Colonic mucosa (tissue), 4 donors: ENCODE data around the gene GNPAT. TPM values are rescaled to one million over a fixed set of nuclear protein-coding genes. Genes with fewer than 3 reads are reported as not detected.

Experiments
- DNase-seq: peaks from one replicate; pipeline ENCODE4 v3.0.0-alpha.2; 2020
- H3K27ac ChIP-seq: fragments of 200-600 bp; one replicate; pipeline ENCODE4 v1.8.0; 2021
- H3K27me3 ChIP-seq: fragments of 200-600 bp; one replicate; pipeline ENCODE4 v1.8.0; 2021
- H3K36me3 ChIP-seq: fragments of 200-600 bp; one replicate; pipeline ENCODE4 v1.8.0; 2021
- H3K4me1 ChIP-seq: fragments of 200-600 bp; one replicate; pipeline ENCODE4 v1.8.0; 2021; ENCODE audit warnings: mild to moderate bottlenecking
- H3K4me3 ChIP-seq: fragments of 200-600 bp; one replicate; pipeline ENCODE4 v1.8.0; 2021
- H3K9ac ChIP-seq, 2 donors: one replicate each; pipeline ENCODE4 v1.7.0; 2013; ENCODE audit warnings: control low read depth in 2 of 2, low read depth in 2 of 2, low read length in 2 of 2
- H3K9me3 ChIP-seq: fragments of 200-600 bp; one replicate; pipeline ENCODE4 v1.8.0; 2021
- intact Hi-C: fragments of 100-400 bp; cut with DNase I; formaldehyde crosslinking; loops from one replicate; pipeline ENCODE4 v1.14.1; 2022
- total RNA-seq, 2 donors: library from RNA; stranded (reverse); fragmentation: NEBNext Ultra II Directional in 1 of 2; extraction: Animal tissue kit (Norgen Biotek cat#: 25700) in 1 of 2; gene quantifications; one replicate each; pipeline ENCODE4 v1.2.1, GENCODE V29; 2021
- TF ChIP-seq, protein P1 (sequence below): fragments of 200-600 bp; IDR thresholded peaks from one replicate; pipeline ENCODE4 v1.8.0; 2022; ENCODE audit warnings: antibody characterized with exemption, mild to moderate bottlenecking
- donor health status: healthy.
- donor health status: DM: no; HTN: no; CAD: no.
- donor health status: DM: no; HTN: no; CAD: no.

Gene GNPAT
- total RNA-seq, 2 donors from 2014 or later, result 34.9 to 40.5 TPM

DNA sequence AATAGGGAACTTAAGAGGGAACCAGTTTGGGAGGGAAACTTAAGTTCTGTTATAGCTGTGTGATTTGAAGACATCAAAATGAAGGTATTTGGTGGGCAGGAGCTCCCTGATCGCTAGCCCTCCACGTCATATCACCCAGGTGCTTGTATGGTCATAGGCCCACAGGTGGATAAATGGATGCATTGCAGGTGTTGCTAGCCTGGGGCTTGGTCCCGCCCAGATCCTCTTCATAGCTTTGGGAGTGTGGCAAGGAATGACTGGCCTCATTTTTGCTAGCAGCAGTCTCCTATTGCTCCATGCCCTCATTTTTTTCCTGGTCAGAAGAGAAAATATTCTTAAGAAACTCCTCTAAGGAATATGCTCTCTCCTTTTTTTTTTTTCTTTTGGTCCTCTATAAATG is 11.3 kb downstream of the GNPAT start:
- no peak for DNase-seq
- no peak overlapping the region for H3K9ac ChIP-seq
- TF ChIP-seq, protein P1, sequence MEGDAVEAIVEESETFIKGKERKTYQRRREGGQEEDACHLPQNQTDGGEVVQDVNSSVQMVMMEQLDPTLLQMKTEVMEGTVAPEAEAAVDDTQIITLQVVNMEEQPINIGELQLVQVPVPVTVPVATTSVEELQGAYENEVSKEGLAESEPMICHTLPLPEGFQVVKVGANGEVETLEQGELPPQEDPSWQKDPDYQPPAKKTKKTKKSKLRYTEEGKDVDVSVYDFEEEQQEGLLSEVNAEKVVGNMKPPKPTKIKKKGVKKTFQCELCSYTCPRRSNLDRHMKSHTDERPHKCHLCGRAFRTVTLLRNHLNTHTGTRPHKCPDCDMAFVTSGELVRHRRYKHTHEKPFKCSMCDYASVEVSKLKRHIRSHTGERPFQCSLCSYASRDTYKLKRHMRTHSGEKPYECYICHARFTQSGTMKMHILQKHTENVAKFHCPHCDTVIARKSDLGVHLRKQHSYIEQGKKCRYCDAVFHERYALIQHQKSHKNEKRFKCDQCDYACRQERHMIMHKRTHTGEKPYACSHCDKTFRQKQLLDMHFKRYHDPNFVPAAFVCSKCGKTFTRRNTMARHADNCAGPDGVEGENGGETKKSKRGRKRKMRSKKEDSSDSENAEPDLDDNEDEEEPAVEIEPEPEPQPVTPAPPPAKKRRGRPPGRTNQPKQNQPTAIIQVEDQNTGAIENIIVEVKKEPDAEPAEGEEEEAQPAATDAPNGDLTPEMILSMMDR, result no peak
- H3K27ac ChIP-seq, result no peak overlapping the region
- intact Hi-C loops, result no loop called here
- H3K27me3 ChIP-seq, result no peaks in the 10 kb centered on the region
- H3K4me1 ChIP-seq, result no peaks in the 10 kb centered on the region
- no peaks in the 10 kb centered on the region for H3K9me3 ChIP-seq
- peaks cover 8% of the 10 kb centered on the region for H3K36me3 ChIP-seq
- no peak overlapping the region for H3K4me3 ChIP-seq

DNA sequence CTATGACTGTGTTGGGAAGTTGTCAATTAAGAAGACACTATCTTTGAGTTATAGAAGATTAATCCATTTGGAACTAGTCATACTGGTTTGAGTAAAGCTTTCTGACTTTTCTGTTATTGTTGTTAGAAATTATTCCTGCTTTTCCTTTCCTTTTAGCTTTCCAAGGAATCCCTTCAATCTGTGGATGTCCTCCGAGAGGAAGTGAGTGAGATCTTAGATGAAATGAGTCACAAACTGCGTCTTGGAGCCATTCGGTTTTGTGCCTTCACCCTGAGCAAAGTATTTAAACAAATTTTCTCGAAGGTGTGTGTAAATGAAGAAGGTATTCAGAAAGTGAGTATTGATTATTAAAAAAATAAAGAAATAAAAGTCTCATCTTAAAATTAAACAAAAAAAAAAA is 19.3 kb downstream of the GNPAT start:
- Histone ChIP-seq H3K27ac (no peak overlapping the region), H3K4me1 (no peaks in the 10 kb centered on the region), H3K36me3 (peaks cover 9% of the 10 kb centered on the region), H3K27me3 (no peaks in the 10 kb centered on the region), H3K9ac (no peak overlapping the region), H3K4me3 (no peak overlapping the region), H3K9me3 (no peaks in the 10 kb centered on the region)
- no peak for DNase-seq
- TF ChIP-seq, protein P1, result no peak
- intact Hi-C loops, result no loop called here

DNA sequence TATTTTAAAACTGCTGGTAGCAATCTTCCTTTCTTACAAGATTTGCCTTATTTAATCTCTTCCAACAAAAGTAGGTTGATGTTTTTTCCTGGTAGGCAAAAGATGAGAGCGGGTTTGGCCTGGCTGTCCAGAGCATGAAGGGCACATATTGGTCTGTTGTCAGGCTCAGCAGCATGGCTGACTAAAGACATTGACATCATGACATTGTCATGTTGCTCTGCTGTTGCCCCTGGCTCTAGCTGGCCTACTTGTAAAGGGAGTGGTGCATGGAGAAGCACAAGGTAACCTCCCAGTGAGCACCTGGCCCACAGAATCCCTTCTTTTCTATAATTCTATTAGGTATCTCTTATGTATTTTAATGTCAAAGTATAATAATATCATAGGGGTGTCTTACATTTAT is 23.6 kb downstream of the GNPAT start:
- H3K27me3 ChIP-seq, result no peaks in the 10 kb centered on the region
- H3K36me3 ChIP-seq, result peaks cover 9% of the 10 kb centered on the region
- H3K9me3 ChIP-seq, result no peaks in the 10 kb centered on the region
- H3K4me1 ChIP-seq, result no peaks in the 10 kb centered on the region
- intact Hi-C loops, result no loop called here
- no peak overlapping the region for H3K27ac ChIP-seq
- TF ChIP-seq, protein P1, result no peak
- no peak overlapping the region for H3K9ac ChIP-seq
- no peak overlapping the region for H3K4me3 ChIP-seq
- no peak for DNase-seq

DNA sequence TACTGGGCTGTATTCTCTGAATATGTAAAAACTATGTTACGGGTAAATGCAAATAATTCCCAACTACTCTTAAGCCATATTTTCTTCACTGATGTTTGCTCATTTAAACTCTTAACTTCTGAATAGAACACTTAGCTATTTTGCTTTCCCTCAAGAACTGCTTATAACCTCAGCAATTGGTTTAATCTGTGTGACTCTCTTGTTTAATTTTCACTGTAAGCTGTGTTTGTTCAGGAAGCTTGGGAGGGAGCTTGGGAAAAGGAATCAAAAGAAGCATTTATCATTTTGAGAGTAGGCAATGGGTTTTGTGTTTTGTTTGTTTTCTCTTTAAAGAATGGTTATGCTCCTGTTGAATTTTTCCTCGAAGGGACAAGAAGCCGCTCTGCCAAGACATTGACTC is 24.4 kb downstream of the GNPAT start:
- no peak overlapping the region for H3K27ac ChIP-seq
- TF ChIP-seq, protein P1, result no peak
- no peak overlapping the region for H3K4me3 ChIP-seq
- H3K9ac ChIP-seq, result no peak overlapping the region
- no peaks in the 10 kb centered on the region for H3K9me3 ChIP-seq
- peaks cover 6% of the 10 kb centered on the region for H3K36me3 ChIP-seq
- H3K4me1 ChIP-seq, result no peaks in the 10 kb centered on the region
- no peaks in the 10 kb centered on the region for H3K27me3 ChIP-seq
- no peak for DNase-seq
- intact Hi-C loops, result no loop called here

DNA sequence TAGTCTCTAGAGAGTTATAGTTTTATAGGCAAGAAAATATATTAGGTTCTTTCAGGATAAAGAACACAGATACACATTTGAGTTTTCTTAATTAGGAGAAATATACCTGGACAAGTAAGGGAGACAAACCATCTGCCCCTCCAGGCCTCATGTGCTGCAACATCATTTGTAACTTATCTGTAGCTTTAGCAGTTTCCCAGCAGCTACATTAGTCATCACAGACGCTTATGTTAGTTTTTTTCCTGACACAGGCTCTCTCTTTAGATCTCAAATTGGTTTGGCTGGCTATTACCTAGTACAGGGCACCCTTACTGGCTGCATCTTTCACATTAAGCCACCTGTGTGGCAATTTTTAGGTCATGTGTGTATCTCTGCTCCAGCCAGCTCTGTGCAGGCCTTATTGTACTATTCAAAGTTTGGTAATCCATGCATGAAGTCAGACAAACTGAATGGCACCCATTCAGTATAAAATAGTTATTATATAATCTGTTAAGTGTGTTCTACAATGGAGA is 25.9 kb downstream of the GNPAT start:
- no peak for DNase-seq
- TF ChIP-seq, protein P1, result no peak
- Histone ChIP-seq H3K4me3 (no peak overlapping the region), H3K36me3 (no peaks in the 10 kb centered on the region), H3K9ac (no peak overlapping the region), H3K4me1 (no peaks in the 10 kb centered on the region), H3K9me3 (no peaks in the 10 kb centered on the region), H3K27me3 (no peaks in the 10 kb centered on the region), H3K27ac (no peak overlapping the region)
- intact Hi-C loops, result no loop called here

DNA sequence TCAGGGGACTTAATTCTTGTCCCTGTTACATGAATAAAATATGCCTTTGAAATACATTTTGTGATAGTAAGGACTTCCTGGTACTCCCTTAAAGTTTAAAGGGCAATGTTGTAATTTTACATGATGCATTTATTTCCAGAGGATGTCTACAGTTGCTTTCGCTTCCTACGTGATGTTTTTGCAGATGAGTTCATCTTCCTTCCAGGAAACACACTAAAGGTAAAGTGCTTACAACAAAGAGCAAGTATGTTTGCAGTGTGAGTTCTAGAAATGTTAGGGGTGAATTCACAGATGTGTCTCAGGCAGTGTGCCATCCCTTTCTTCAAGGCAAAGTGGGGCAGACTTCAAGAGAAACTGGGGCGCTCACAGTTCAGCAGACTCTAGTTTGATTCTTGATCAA is 31.2 kb downstream of the GNPAT start:
- H3K4me1 ChIP-seq, result no peaks in the 10 kb centered on the region
- no peaks in the 10 kb centered on the region for H3K27me3 ChIP-seq
- H3K27ac ChIP-seq, result no peak overlapping the region
- H3K9me3 ChIP-seq, result no peaks in the 10 kb centered on the region
- DNase-seq, result no peak
- TF ChIP-seq, protein P1, result no peak
- no peak overlapping the region for H3K9ac ChIP-seq
- H3K36me3 ChIP-seq, result peaks cover 5% of the 10 kb centered on the region
- no peak overlapping the region for H3K4me3 ChIP-seq
- intact Hi-C loops, result no loop called here
